ENCODE measurements around the gene MANEAL. TPM values are rescaled to one million over a fixed set of nuclear protein-coding genes. Genes with fewer than 3 reads are reported as not detected.

MANEAL gene
- total RNA-seq, 1 donor from 2014 or later = 1.4 TPM

GRCh38 chr1:37792943-37793686 lies 532 bp upstream of the MANEAL start:
- Histone ChIP-seq H4K20me1 (ENCODE audit: insufficient read depth, low read length) (peaks cover 3% of the 10 kb centered on the region), H3K79me2 (ENCODE audit: insufficient read depth, low read length) (no peaks in the 10 kb centered on the region), H3K4me1 (ENCODE audit: insufficient read depth, low read length) (no peaks in the 10 kb centered on the region), H3K27me3 (ENCODE audit: insufficient read depth, low read length) (peaks cover 29% of the 10 kb centered on the region), H3K9ac (ENCODE audit: low read length) (no peak overlapping the region), H2AFZ (ENCODE audit: low read depth, low read length) (no peak overlapping the region), H3K9me3 (ENCODE audit: insufficient read depth, low read depth, low read length) (no peaks in the 10 kb centered on the region), H3K36me3 (ENCODE audit: insufficient read depth, low read length) (no peaks in the 10 kb centered on the region), H3K4me2 (ENCODE audit: low read length) (no peak overlapping the region), H3K27ac (ENCODE audit: low read depth, low read length) (no peak overlapping the region), H3K4me3 (ENCODE audit: insufficient read depth, low read depth, low read length) (no peak overlapping the region)
- H3K27ac Mint-ChIP-seq (ENCODE audit: unreplicated experiment) = no peak overlapping the region
- peak overlapping the region; percentile 54 for H3K4me3 Mint-ChIP-seq (ENCODE audit: unreplicated experiment)
- H3K27me3 Mint-ChIP-seq (ENCODE audit: low read depth, unreplicated experiment) = peaks cover 67% of the 10 kb centered on the region
- no peaks in the 10 kb centered on the region for H3K36me3 Mint-ChIP-seq (ENCODE audit: low read depth, unreplicated experiment)
- TF ChIP-seq EZH2 (IDR thresholded peaks at IDR 0.05; ENCODE audit: insufficient read depth, low read length) = no peak
- TF ChIP-seq, protein P1, sequence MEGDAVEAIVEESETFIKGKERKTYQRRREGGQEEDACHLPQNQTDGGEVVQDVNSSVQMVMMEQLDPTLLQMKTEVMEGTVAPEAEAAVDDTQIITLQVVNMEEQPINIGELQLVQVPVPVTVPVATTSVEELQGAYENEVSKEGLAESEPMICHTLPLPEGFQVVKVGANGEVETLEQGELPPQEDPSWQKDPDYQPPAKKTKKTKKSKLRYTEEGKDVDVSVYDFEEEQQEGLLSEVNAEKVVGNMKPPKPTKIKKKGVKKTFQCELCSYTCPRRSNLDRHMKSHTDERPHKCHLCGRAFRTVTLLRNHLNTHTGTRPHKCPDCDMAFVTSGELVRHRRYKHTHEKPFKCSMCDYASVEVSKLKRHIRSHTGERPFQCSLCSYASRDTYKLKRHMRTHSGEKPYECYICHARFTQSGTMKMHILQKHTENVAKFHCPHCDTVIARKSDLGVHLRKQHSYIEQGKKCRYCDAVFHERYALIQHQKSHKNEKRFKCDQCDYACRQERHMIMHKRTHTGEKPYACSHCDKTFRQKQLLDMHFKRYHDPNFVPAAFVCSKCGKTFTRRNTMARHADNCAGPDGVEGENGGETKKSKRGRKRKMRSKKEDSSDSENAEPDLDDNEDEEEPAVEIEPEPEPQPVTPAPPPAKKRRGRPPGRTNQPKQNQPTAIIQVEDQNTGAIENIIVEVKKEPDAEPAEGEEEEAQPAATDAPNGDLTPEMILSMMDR (IDR thresholded peaks at IDR 0.05; ENCODE audit: insufficient read depth, low read depth, low read length) = no peak
- peaks cover 2% of the 10 kb centered on the region for H3K4me1 Mint-ChIP-seq (ENCODE audit: low read depth, unreplicated experiment)
- no peaks in the 10 kb centered on the region for H3K9me3 Mint-ChIP-seq (ENCODE audit: unreplicated experiment)
- no peak for DNase-seq (ENCODE audit: low read depth)
- no peak for FAIRE-seq

DNA sequence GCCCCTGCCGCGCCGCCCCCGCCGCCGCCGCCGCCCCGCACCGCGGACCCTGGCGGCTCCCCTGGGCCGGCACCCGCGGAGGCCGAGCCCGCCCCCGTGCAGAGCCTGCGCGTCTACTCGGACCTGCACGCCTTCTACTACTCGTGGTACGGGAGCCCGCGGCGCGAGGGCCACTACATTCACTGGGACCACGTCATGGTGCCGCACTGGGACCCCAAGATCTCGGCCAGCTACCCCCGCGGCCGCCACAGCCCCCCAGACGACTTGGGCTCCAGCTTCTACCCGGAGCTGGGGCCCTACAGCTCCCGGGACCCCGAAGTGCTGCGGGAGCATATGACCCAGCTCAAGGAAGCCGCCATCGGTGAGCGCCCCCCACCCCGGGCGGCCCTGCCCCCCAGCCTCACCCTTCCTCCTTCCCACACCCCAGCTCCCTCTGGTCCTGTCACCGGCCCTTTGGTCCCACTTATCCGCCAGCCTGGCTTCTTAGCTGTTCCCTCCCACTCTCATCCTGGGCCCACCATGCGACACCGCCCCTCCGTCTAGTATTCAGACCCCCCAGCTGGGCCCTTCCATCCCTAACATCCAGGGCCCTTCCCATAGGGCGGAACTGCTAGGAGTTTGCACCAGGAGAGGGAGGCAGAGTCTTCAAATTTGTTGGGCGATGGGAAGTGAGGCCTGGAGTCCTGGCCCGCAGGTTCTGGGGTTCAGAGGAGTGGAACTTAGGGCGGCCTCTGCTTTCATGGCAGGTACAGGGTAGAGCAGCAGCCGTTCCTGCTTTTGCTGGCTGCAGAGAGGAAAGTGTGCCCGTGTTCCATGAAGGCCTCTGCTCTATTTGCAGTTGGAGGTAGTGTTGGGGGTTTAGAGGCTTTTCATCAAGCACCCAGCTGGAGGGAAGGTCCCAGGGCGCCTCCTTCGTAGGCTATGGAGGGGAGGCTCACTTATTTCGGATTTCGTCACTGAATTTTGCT lies 1.0 kb downstream of the MANEAL start:
- Mint-ChIP-seq H3K27me3 (ENCODE audit: low read depth, unreplicated experiment) (peaks cover 54% of the 10 kb centered on the region), H3K9me3 (ENCODE audit: unreplicated experiment) (no peaks in the 10 kb centered on the region), H3K4me1 (ENCODE audit: low read depth, unreplicated experiment) (peaks cover 2% of the 10 kb centered on the region), H3K36me3 (ENCODE audit: low read depth, unreplicated experiment) (peaks cover under 1% of the 10 kb centered on the region), H3K27ac (ENCODE audit: unreplicated experiment) (no peak overlapping the region), H3K4me3 (ENCODE audit: unreplicated experiment) (peak overlapping the region; percentile 71)
- peaks cover 3% of the 10 kb centered on the region for H4K20me1 ChIP-seq (ENCODE audit: insufficient read depth, low read length)
- H3K4me3 ChIP-seq (ENCODE audit: insufficient read depth, low read depth, low read length) = no peak overlapping the region
- peaks cover 23% of the 10 kb centered on the region for H3K27me3 ChIP-seq (ENCODE audit: insufficient read depth, low read length)
- FAIRE-seq (no peak), DNase-seq (ENCODE audit: low read depth) (no peak)
- H3K9me3 ChIP-seq (ENCODE audit: insufficient read depth, low read depth, low read length) = no peaks in the 10 kb centered on the region
- H3K4me2 ChIP-seq (ENCODE audit: low read length) = peak overlapping the region; percentile 86
- no peaks in the 10 kb centered on the region for H3K4me1 ChIP-seq (ENCODE audit: insufficient read depth, low read length)
- no peak overlapping the region for H2AFZ ChIP-seq (ENCODE audit: low read depth, low read length)
- TF ChIP-seq EZH2 (IDR thresholded peaks at IDR 0.05; ENCODE audit: insufficient read depth, low read length) = peak; percentile 63
- TF ChIP-seq, protein P1 (IDR thresholded peaks at IDR 0.05; ENCODE audit: insufficient read depth, low read depth, low read length) = no peak
- no peak overlapping the region for H3K27ac ChIP-seq (ENCODE audit: low read depth, low read length)
- no peak overlapping the region for H3K9ac ChIP-seq (ENCODE audit: low read length)
- H3K36me3 ChIP-seq (ENCODE audit: insufficient read depth, low read length) = no peaks in the 10 kb centered on the region
- H3K79me2 ChIP-seq (ENCODE audit: insufficient read depth, low read length) = no peaks in the 10 kb centered on the region

Data from astrocyte (in vitro differentiated cells and primary cell).